CD8-positive, alpha-beta memory T cell (primary cell): ENCODE results near the gene TYMS. TPM values are rescaled to one million over a fixed set of nuclear protein-coding genes. Genes with fewer than 3 reads are reported as not detected.

ENCODE experiments used
- CTCF ChIA-PET: fragments of 350-600 bp; sonication (Branson Sonifier 250); formaldehyde crosslinking; loops from one replicate; lab custom pipeline; 2021; ENCODE audit warnings: antibody characterized with exemption; lab: Charles Lee
- POLR2A ChIA-PET: fragments of 350-600 bp; sonication (Branson Sonifier 250); formaldehyde crosslinking; loops from one replicate; lab custom pipeline; 2021; ENCODE audit warnings: antibody characterized with exemption; lab: Charles Lee
- DNase-seq, 5 donors: peaks; one replicate each; pipeline versions ENCODE4 v3.0.0 to v3.0.0-alpha.2; 2020 to 2022; ENCODE audit warnings: mixed read lengths in 1 of 5
- H3K27ac ChIP-seq: one replicate; pipeline ENCODE4 v1.7.0; 2013; ENCODE audit warnings: low read depth, mild to moderate bottlenecking, low read length, moderate library complexity
- H3K27me3 ChIP-seq: 2 replicates; pipeline ENCODE4 v1.7.0; 2013; ENCODE audit warnings: low read length, mild to moderate bottlenecking; ENCODE audit not compliant: insufficient read depth, poor library complexity, severe bottlenecking
- H3K36me3 ChIP-seq: 2 replicates; pipeline ENCODE4 v1.7.0; 2013; ENCODE audit warnings: mild to moderate bottlenecking, low read length, moderate library complexity; ENCODE audit not compliant: insufficient read depth
- H3K4me1 ChIP-seq: 2 replicates; pipeline ENCODE4 v1.7.0; 2013; ENCODE audit warnings: mild to moderate bottlenecking, low read length, moderate library complexity; ENCODE audit not compliant: insufficient read depth
- H3K4me3 ChIP-seq: 2 replicates; pipeline ENCODE4 v1.7.0; 2013; ENCODE audit warnings: mild to moderate bottlenecking, low read length
- H3K9me3 ChIP-seq: 2 replicates; pipeline ENCODE4 v1.7.0; 2013; ENCODE audit warnings: mild to moderate bottlenecking, low read length
- H3K27ac Mint-ChIP-seq, 8 donors: one replicate each; pipeline ENCODE4 v1.8.0; 2020 to 2021; ENCODE audit warnings: mixed read lengths in 8 of 8, mild to moderate bottlenecking in 6 of 8, inconsistent platforms in 3 of 8, moderate library complexity in 3 of 8
- H3K27me3 Mint-ChIP-seq, 2 donors: one replicate each; pipeline ENCODE4 v1.8.0; 2020 to 2021; ENCODE audit warnings: mixed read lengths in 2 of 2, mild to moderate bottlenecking in 1 of 2, moderate library complexity in 1 of 2
- H3K36me3 Mint-ChIP-seq, 3 donors: one replicate each; pipeline ENCODE4 v1.8.0; 2020 to 2021; ENCODE audit warnings: mixed read lengths in 3 of 3, inconsistent platforms in 1 of 3, mild to moderate bottlenecking in 1 of 3
- H3K4me1 Mint-ChIP-seq, 3 donors: one replicate each; pipeline ENCODE4 v1.8.0; 2020 to 2021; ENCODE audit warnings: mixed read lengths in 3 of 3, inconsistent platforms in 1 of 3, mild to moderate bottlenecking in 1 of 3
- H3K4me3 Mint-ChIP-seq, 7 donors: one replicate each; pipeline ENCODE4 v1.8.0; 2020 to 2021; ENCODE audit warnings: mixed read lengths in 7 of 7, mild to moderate bottlenecking in 6 of 7, moderate library complexity in 4 of 7, inconsistent platforms in 2 of 7
- H3K9me3 Mint-ChIP-seq, 5 donors: one replicate each; pipeline ENCODE4 v1.8.0; 2020 to 2022; ENCODE audit warnings: mixed read lengths in 5 of 5, mild to moderate bottlenecking in 3 of 5, moderate library complexity in 2 of 5, inconsistent platforms in 1 of 5
- polyA plus RNA-seq: library from polyadenylated mRNA; unstranded; fragments of 300-500 nt; fragmentation: Illumina TruSeq; gene quantifications from one replicate; pipeline ENCODE4 v1.2.3, GENCODE V29; 2021
- total RNA-seq, 2 experiments: library from RNA; stranded (reverse); gene quantifications; one replicate each; pipeline ENCODE4 v1.2.3, GENCODE V29; 2021

The TYMS gene
- total RNA-seq: 100 to 1,000 TPM; 297 to 307 TPM
- 2.6 TPM for polyA plus RNA-seq

DNA sequence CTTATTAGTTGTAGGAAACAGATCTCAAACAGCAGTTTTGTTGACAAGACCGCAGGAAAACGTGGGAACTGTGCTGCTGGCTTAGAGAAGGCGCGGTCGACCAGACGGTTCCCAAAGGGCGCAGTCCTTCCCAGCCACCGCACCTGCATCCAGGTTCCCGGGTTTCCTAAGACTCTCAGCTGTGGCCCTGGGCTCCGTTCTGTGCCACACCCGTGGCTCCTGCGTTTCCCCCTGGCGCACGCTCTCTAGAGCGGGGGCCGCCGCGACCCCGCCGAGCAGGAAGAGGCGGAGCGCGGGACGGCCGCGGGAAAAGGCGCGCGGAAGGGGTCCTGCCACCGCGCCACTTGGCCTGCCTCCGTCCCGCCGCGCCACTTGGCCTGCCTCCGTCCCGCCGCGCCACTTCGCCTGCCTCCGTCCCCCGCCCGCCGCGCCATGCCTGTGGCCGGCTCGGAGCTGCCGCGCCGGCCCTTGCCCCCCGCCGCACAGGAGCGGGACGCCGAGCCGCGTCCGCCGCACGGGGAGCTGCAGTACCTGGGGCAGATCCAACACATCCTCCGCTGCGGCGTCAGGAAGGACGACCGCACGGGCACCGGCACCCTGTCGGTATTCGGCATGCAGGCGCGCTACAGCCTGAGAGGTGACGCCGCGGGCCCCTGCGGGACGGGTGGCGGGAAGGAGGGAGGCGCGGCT is at the start of gene TYMS:
Gene TYMS, plus strand, starts transcription at position 343 of the 690 bp plus-strand sequence. Its CDS starts 90 bp downstream, at position 433.
- peak within 1 kb of the TSS in 5 of 8 donors; percentile 4 to 84 (median 76) for H3K27ac Mint-ChIP-seq
- peaks cover 0 to 8% (median 6%) of the 10 kb centered on the region in 5 donors for H3K9me3 Mint-ChIP-seq
- no peaks in the 10 kb centered on the region for H3K36me3 ChIP-seq
- peaks cover 6% of the 10 kb centered on the region for H3K27me3 ChIP-seq
- H3K4me1 ChIP-seq: peaks cover 4% of the 10 kb centered on the region
- POLR2A ChIA-PET: interaction anchor here (1.2 kb wide), 1 partner anchor 12 kb away, joined by 3 read pairs; no protein-coding TSS in a partner anchor
- peaks cover 30 to 48% of the 10 kb centered on the region in 2 donors for H3K27me3 Mint-ChIP-seq
- CTCF ChIA-PET: interaction anchor here (1.0 kb wide), 1 partner anchor 43 kb away, joined by 3 read pairs; no protein-coding TSS in a partner anchor
- peaks cover 11 to 19% (median 12%) of the 10 kb centered on the region in 3 donors for H3K4me1 Mint-ChIP-seq
- H3K9me3 ChIP-seq: no peaks in the 10 kb centered on the region
- peak within 1 kb of the TSS; percentile 86 to 95 (median 89) for H3K4me3 Mint-ChIP-seq
- H3K36me3 Mint-ChIP-seq: peaks cover 0 to 8% (median 0%) of the 10 kb centered on the region in 3 donors
- peak within 1 kb of the TSS; percentile 68 for H3K4me3 ChIP-seq
- DNase-seq: peak in 3 of 5 donors; percentile 6 to 30 (median 26)
- peak within 1 kb of the TSS; percentile 71 for H3K27ac ChIP-seq

- no peaks in the 10 kb centered on the region for H3K36me3 ChIP-seq
- ChIA-PET POLR2A (no interaction called here), CTCF (interaction anchor here (1.2 kb wide), 1 partner anchor 18 kb away, joined by 3 read pairs; no protein-coding TSS in a partner anchor)
- H3K9me3 ChIP-seq: no peaks in the 10 kb centered on the region
- no peak for DNase-seq
- no peak overlapping the region for H3K4me3 Mint-ChIP-seq
- H3K27ac Mint-ChIP-seq: no peak overlapping the region
- H3K4me1 ChIP-seq: no peaks in the 10 kb centered on the region
- no peaks in the 10 kb centered on the region for H3K27me3 ChIP-seq
- H3K4me3 ChIP-seq: no peak overlapping the region
- H3K36me3 Mint-ChIP-seq: no peaks in the 10 kb centered on the region
- no peak overlapping the region for H3K27ac ChIP-seq
- peaks cover 4 to 12% of the 10 kb centered on the region in 2 donors for H3K27me3 Mint-ChIP-seq
- no peaks in the 10 kb centered on the region for H3K4me1 Mint-ChIP-seq
- H3K9me3 Mint-ChIP-seq: no peaks in the 10 kb centered on the region
Observed at GRCh38 chr18:607930-608329, 49.5 kb upstream of the TYMS start.

DNA sequence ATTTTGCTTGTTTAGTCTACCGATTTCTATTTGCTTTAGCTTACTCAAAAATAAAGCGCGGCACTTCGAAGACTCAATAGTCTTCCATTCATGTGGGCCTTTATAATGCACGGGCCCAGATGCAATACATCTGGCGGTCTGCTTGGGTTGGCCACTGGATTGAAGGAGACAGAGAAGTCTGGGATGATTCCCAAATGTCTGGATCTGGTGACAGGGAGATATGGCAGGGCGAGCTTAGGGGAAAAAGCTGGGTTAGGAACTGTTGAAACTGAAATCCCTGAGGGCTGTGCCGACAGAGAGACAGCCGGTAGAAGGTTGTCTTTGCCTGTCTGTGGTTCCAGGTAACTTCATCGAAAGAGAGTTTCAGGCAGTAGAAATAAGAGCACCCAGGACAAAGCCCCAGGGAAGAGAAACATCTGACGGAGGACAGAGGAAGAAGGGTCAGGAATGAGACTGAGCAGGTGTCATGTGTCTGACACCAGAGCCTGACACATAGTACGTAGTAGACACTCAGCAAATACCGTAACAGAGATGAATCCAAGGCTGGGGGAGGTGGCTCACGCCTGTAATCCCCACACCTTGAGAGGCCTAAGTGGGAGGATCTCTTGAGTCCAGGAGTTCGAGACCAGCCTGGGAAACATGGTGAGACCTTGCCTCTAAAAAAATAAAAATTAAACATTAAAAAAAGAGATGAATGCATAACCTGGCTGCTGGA is 47.1 kb upstream of the TYMS start:
- DNase-seq: no peak
- Mint-ChIP-seq H3K4me3 (no peak overlapping the region), H3K4me1 (no peaks in the 10 kb centered on the region), H3K9me3 (no peaks in the 10 kb centered on the region), H3K27ac (no peak overlapping the region), H3K36me3 (no peaks in the 10 kb centered on the region), H3K27me3 (peaks cover 4 to 12% of the 10 kb centered on the region in 2 donors)
- Histone ChIP-seq H3K4me3 (no peak overlapping the region), H3K27ac (no peak overlapping the region), H3K27me3 (no peaks in the 10 kb centered on the region), H3K4me1 (no peaks in the 10 kb centered on the region), H3K36me3 (no peaks in the 10 kb centered on the region), H3K9me3 (no peaks in the 10 kb centered on the region)
- ChIA-PET CTCF (no interaction called here), POLR2A (no interaction called here)

- Mint-ChIP-seq H3K27ac (no peak overlapping the region), H3K9me3 (no peaks in the 10 kb centered on the region), H3K4me3 (no peak overlapping the region), H3K36me3 (no peaks in the 10 kb centered on the region), H3K27me3 (peaks cover 1 to 6% of the 10 kb centered on the region in 2 donors), H3K4me1 (no peaks in the 10 kb centered on the region)
- Histone ChIP-seq H3K27me3 (no peaks in the 10 kb centered on the region), H3K4me1 (no peaks in the 10 kb centered on the region), H3K36me3 (no peaks in the 10 kb centered on the region), H3K27ac (no peak overlapping the region), H3K9me3 (no peaks in the 10 kb centered on the region), H3K4me3 (no peak overlapping the region)
- ChIA-PET CTCF (no interaction called here), POLR2A (no interaction called here)
- DNase-seq: no peak
Observed at GRCh38 chr18:612156-612555, 45.3 kb upstream of the TYMS start.

DNA sequence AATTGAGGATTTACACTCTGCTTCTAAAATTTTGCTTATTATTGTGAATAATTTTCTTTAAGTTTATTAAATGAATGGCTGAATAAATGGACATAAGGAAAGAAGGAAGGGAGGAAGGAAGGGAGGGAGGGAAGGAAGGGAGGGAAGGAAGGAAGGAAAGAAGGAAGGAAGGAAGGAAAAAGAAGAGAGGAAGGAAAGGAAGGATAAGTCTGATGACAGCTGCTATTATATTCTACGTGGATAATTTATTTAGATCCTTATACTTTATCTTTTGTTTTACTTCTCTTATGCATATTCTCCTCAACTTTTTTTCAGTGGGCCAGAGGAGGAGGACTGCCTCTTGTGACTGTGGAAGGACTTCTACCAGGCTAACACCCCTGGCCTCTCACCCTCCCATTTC is 43.3 kb upstream of the TYMS start:
- H3K36me3 Mint-ChIP-seq: no peaks in the 10 kb centered on the region
- H3K9me3 Mint-ChIP-seq: no peaks in the 10 kb centered on the region
- H3K4me1 Mint-ChIP-seq: no peaks in the 10 kb centered on the region
- ChIA-PET POLR2A (no interaction called here), CTCF (no interaction called here)
- no peaks in the 10 kb centered on the region for H3K27me3 ChIP-seq
- peak overlapping the region in 1 of 8 donors; percentile 0 for H3K27ac Mint-ChIP-seq
- no peaks in the 10 kb centered on the region for H3K36me3 ChIP-seq
- H3K9me3 ChIP-seq: no peaks in the 10 kb centered on the region
- no peak overlapping the region for H3K4me3 Mint-ChIP-seq
- H3K27ac ChIP-seq: no peak overlapping the region
- H3K4me3 ChIP-seq: no peak overlapping the region
- peaks cover 2 to 11% of the 10 kb centered on the region in 2 donors for H3K27me3 Mint-ChIP-seq
- H3K4me1 ChIP-seq: no peaks in the 10 kb centered on the region
- no peak for DNase-seq

DNA sequence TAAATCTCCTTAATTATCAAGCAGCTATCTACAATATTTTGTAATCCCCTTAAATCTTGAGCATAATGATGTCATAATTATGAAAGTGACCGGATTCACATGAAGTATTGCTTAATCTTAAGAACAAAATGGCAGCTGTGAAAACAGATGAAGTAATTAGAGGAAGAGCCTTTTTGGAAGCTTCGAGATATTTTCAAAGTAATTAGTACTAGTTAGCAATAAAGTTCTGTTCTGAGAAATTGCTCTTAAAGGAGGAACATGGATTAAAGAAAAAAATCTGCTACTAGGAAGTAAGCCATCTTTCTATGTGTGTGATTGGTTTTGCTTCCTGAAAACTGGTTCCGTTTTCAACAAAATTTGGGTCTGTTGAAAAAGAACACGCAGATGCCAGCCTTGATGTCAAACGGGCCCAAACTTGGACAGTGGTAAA is 42.3 kb upstream of the TYMS start:
- no peak for DNase-seq
- Mint-ChIP-seq H3K27ac (no peak overlapping the region), H3K27me3 (peaks cover 3 to 14% of the 10 kb centered on the region in 2 donors), H3K4me1 (no peaks in the 10 kb centered on the region), H3K4me3 (no peak overlapping the region), H3K36me3 (no peaks in the 10 kb centered on the region), H3K9me3 (no peaks in the 10 kb centered on the region)
- H3K27me3 ChIP-seq: no peaks in the 10 kb centered on the region
- H3K9me3 ChIP-seq: no peaks in the 10 kb centered on the region
- H3K4me3 ChIP-seq: no peak overlapping the region
- no peaks in the 10 kb centered on the region for H3K4me1 ChIP-seq
- H3K36me3 ChIP-seq: no peaks in the 10 kb centered on the region
- no peak overlapping the region for H3K27ac ChIP-seq
- ChIA-PET CTCF (no interaction called here), POLR2A (no interaction called here)

GRCh38 chr18:615773-616172 is 41.7 kb upstream of the TYMS start:
- DNase-seq: no peak
- no peak overlapping the region for H3K27ac Mint-ChIP-seq
- H3K4me3 ChIP-seq: no peak overlapping the region
- H3K4me3 Mint-ChIP-seq: no peak overlapping the region
- no peaks in the 10 kb centered on the region for H3K27me3 ChIP-seq
- H3K4me1 Mint-ChIP-seq: no peaks in the 10 kb centered on the region
- no peaks in the 10 kb centered on the region for H3K4me1 ChIP-seq
- H3K36me3 Mint-ChIP-seq: no peaks in the 10 kb centered on the region
- no peaks in the 10 kb centered on the region for H3K9me3 Mint-ChIP-seq
- ChIA-PET CTCF (interaction anchor here (1.1 kb wide), 1 partner anchor 74 kb away, joined by 3 read pairs; no protein-coding TSS in a partner anchor), POLR2A (no interaction called here)
- peaks cover 6 to 17% of the 10 kb centered on the region in 2 donors for H3K27me3 Mint-ChIP-seq
- no peak overlapping the region for H3K27ac ChIP-seq
- H3K9me3 ChIP-seq: no peaks in the 10 kb centered on the region
- no peaks in the 10 kb centered on the region for H3K36me3 ChIP-seq
